Measurements from ENCODE around the gene ALG2. TPM values are rescaled to one million over a fixed set of nuclear protein-coding genes. Genes with fewer than 3 reads are reported as not detected.

The ALG2 gene
- total and polyA plus RNA-seq, 2 of the 13 experiments (the other 11 are each of a cell fraction or from before 2014, with no cell fraction given): 46.2 to 49.0 TPM

- Histone ChIP-seq H3K79me2 (ENCODE audit: insufficient read depth, low read length) (no peaks in the 10 kb centered on the region), H3K4me2 (ENCODE audit: low read depth, low read length) (no peak overlapping the region), H4K20me1 (ENCODE audit: insufficient read depth, low read length) (no peaks in the 10 kb centered on the region), H2AFZ (ENCODE audit: low read length) (no peak overlapping the region), H3K9me3 (ENCODE audit: low read length) (no peaks in the 10 kb centered on the region), H3K4me3 (replicated peaks in 1 of 3; ENCODE audit: insufficient read depth in 1 of 3, low read depth in 2 of 3, low read length in 3 of 3) (no peak overlapping the region), H3K27ac (ENCODE audit: extremely low read length, insufficient read depth, low read length) (no peak overlapping the region), H3K36me3 (replicated peaks in 1 of 2; ENCODE audit: control insufficient read depth in 1 of 2, insufficient read depth in 2 of 2, low read length in 2 of 2) (no peaks in the 10 kb centered on the region), H3K27me3 (ENCODE audit: control insufficient read depth in 1 of 2, insufficient read depth in 2 of 2, low read length in 2 of 2) (peaks cover 0 to 3% of the 10 kb centered on the region in 2 experiments; a peak in 1 of 5 replicates), H3K9ac (ENCODE audit: insufficient read depth, low read depth, low read length) (no peak overlapping the region), H3K4me1 (ENCODE audit: insufficient read depth, low read length) (peaks cover 9% of the 10 kb centered on the region)
- no peak for DNase-seq (ENCODE audit: low spot score)
- CTCF ChIA-PET (ENCODE audit: low intra/inter-chr PET ratio, low total read pairs): no interaction called here
- intact Hi-C loops (cut with micrococcal nuclease; ENCODE audit: unreplicated experiment): no loop called here
- no peak for ATAC-seq
- in situ Hi-C loops (cut with HindIII; ENCODE audit: extremely low pct_ligation_motif_present, low pct_unique_long_range_greater_than_20kb): loop anchor here (25.0 kb wide), 1 partner anchor 757 kb away; no protein-coding TSS in a partner anchor
- TF ChIP-seq SMAD9 (CRISPR knock-in tag; IDR thresholded peaks at IDR 0.05) (no peak), ZNF619 (CRISPR knock-in tag; IDR thresholded peaks at IDR 0.05) (no peak), ZNF792 (CRISPR knock-in tag; IDR thresholded peaks at IDR 0.05) (no peak), CCDC6 (CRISPR knock-in tag; IDR thresholded peaks at IDR 0.05) (no peak), ARNTL (CRISPR knock-in tag; IDR thresholded peaks at IDR 0.05) (no peak), NFRKB (IDR thresholded peaks at IDR 0.05) (no peak), SALL1 (CRISPR knock-in tag; IDR thresholded peaks at IDR 0.05) (no peak), IRF2 (CRISPR knock-in tag; IDR thresholded peaks at IDR 0.05) (no peak), RARG (CRISPR knock-in tag; IDR thresholded peaks at IDR 0.05; ENCODE audit: low read depth) (no peak)
- TF ChIP-seq, protein P1, sequence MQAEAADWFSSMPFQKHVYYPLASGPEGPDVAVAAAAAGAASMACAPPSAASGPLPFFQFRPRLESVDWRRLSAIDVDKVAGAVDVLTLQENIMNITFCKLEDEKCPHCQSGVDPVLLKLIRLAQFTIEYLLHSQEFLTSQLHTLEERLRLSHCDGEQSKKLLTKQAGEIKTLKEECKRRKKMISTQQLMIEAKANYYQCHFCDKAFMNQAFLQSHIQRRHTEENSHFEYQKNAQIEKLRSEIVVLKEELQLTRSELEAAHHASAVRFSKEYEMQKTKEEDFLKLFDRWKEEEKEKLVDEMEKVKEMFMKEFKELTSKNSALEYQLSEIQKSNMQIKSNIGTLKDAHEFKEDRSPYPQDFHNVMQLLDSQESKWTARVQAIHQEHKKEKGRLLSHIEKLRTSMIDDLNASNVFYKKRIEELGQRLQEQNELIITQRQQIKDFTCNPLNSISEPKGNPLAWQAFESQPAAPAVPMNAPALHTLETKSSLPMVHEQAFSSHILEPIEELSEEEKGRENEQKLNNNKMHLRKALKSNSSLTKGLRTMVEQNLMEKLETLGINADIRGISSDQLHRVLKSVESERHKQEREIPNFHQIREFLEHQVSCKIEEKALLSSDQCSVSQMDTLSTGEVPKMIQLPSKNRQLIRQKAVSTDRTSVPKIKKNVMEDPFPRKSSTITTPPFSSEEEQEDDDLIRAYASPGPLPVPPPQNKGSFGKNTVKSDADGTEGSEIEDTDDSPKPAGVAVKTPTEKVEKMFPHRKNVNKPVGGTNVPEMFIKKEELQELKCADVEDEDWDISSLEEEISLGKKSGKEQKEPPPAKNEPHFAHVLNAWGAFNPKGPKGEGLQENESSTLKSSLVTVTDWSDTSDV (CRISPR knock-in tag; IDR thresholded peaks at IDR 0.05): no peak
- no TSS peak for BruUV-seq (replicated peaks)
- no peak for FAIRE-seq
- POLR2A ChIA-PET: no interaction called here
- WGBS (ENCODE audit: low lambda C conversion rate): 93% methylated on average over 1 of the region's 1 CpG
Observed at GRCh38 chr9:99255651-99256050, 33.9 kb upstream of the ALG2 start.

All from HepG2 (cell line).